NCI-H2081 treated with DMSO at 0.1 percent for 48 hours (cell line): ENCODE measurements around the gene NAPSA.
"Not testable (repeated sequence)": the region's sequence is repeated elsewhere in the genome, so short reads cannot be mapped to it uniquely, and the experiment has no call there.

Source experiments
- DNase-seq: peaks from one replicate; lab custom pipeline; 2025; lab: John Stamatoyannopoulos, UW

The NAPSA gene

GRCh38 chr19:50358483-50359327, 6.7 kb downstream of the NAPSA start:
- DNase-seq: no peak

GRCh38 chr19:50357178-50358100, 8.0 kb downstream of the NAPSA start:
- peak; percentile 5 for DNase-seq

GRCh38 chr19:50356691-50357177, 8.7 kb downstream of the NAPSA start:
- DNase-seq: no peak

GRCh38 chr19:50353487-50353880, 12.0 kb downstream of the NAPSA start:
- DNase-seq: not testable (repeated sequence)

- DNase-seq: no peak
Observed at GRCh38 chr19:50352242-50352641, 13.2 kb downstream of the NAPSA start.

GRCh38 chr19:50349277-50350057, 16.0 kb downstream of the NAPSA start:
- no peak for DNase-seq

- DNase-seq: not testable (repeated sequence)
Observed at GRCh38 chr19:50347089-50347581, 18.3 kb downstream of the NAPSA start.

- DNase-seq: no peak
Observed at GRCh38 chr19:50344661-50345318, 20.6 kb downstream of the NAPSA start.

GRCh38 chr19:50341091-50341564, 24.3 kb downstream of the NAPSA start:
- no peak for DNase-seq

- no peak for DNase-seq
Observed at GRCh38 chr19:50340331-50340730, 25.1 kb downstream of the NAPSA start.

- DNase-seq: not testable (repeated sequence)
Observed at GRCh38 chr19:50337031-50337430, 28.4 kb downstream of the NAPSA start.

GRCh38 chr19:50334741-50335421, 30.6 kb downstream of the NAPSA start:
- no peak for DNase-seq

GRCh38 chr19:50333737-50334617, 31.5 kb downstream of the NAPSA start:
- no peak for DNase-seq

GRCh38 chr19:50333235-50333736, 32.2 kb downstream of the NAPSA start:
- DNase-seq: no peak

- no peak for DNase-seq
Observed at GRCh38 chr19:50332244-50333038, 33.0 kb downstream of the NAPSA start.

GRCh38 chr19:50331994-50332243, 33.5 kb downstream of the NAPSA start:
- no peak for DNase-seq

- DNase-seq: no peak
Observed at GRCh38 chr19:50331221-50331993, 34.0 kb downstream of the NAPSA start.
